Measurements from ENCODE around the gene ARCN1.

DNA sequence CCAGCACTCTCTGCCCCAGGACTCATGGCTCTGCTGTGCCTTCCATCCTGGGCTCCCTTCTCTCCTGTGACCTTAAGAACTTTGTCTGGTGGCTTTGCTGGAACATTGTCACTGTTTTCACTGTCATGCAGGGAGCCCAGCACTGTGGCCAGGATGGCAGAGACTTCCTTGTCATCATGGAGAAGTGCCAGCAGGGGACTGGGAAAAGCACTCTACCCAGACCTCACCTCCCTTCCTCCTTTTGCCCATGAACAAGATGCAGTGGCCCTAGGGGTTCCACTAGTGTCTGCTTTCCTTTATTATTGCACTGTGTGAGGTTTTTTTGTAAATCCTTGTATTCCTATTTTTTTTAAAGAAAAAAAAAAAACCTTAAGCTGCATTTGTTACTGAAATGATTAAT lies 47.9 kb upstream of the ARCN1 start:
- TF ChIP-seq POLR2AphosphoS5 (IDR thresholded peaks at IDR 0.05; ENCODE audit: low read depth) (no peak), SPI1 (IDR thresholded peaks at IDR 0.05; ENCODE audit: borderline replicate concordance, low read depth) (peak; percentile 35; the same call in 1 of the 2 replicates)
- TF ChIP-seq, protein P1, sequence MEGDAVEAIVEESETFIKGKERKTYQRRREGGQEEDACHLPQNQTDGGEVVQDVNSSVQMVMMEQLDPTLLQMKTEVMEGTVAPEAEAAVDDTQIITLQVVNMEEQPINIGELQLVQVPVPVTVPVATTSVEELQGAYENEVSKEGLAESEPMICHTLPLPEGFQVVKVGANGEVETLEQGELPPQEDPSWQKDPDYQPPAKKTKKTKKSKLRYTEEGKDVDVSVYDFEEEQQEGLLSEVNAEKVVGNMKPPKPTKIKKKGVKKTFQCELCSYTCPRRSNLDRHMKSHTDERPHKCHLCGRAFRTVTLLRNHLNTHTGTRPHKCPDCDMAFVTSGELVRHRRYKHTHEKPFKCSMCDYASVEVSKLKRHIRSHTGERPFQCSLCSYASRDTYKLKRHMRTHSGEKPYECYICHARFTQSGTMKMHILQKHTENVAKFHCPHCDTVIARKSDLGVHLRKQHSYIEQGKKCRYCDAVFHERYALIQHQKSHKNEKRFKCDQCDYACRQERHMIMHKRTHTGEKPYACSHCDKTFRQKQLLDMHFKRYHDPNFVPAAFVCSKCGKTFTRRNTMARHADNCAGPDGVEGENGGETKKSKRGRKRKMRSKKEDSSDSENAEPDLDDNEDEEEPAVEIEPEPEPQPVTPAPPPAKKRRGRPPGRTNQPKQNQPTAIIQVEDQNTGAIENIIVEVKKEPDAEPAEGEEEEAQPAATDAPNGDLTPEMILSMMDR (IDR thresholded peaks at IDR 0.05; ENCODE audit: insufficient read depth, low read length), result no peak

All from HL-60 (cell line).